HepG2 (cell line): ENCODE data around the gene ADGRG6.

Source experiments
- BHLHE40 ChIP-seq: IDR thresholded peaks from 2 replicates; pipeline ENCODE4 v1.6.1; 2011; ENCODE audit warnings: low read length, improper control_type of control experiment
- BRCA1 ChIP-seq: sonication (generic); formaldehyde crosslinking; IDR thresholded peaks from 2 replicates; pipeline ENCODE4 v1.4.0; 2020; ENCODE audit warnings: missing genetic modification reagents
- GTF3A ChIP-seq: sonication (generic); formaldehyde crosslinking; conservative IDR thresholded peaks from 2 replicates; pipeline ENCODE4 v1.4.0; 2020; ENCODE audit warnings: mild to moderate bottlenecking, missing genetic modification reagents
- NFIB ChIP-seq: sonication (generic); formaldehyde crosslinking; IDR thresholded peaks from 2 replicates; pipeline ENCODE4 v1.9.0; 2021; ENCODE audit warnings: missing genetic modification reagents, mild to moderate bottlenecking, borderline replicate concordance
- TF ChIP-seq, protein P1 (sequence below): sonication (generic); formaldehyde crosslinking; IDR thresholded peaks from 2 replicates; pipeline ENCODE4 v1.5.0; 2020; ENCODE audit warnings: mild to moderate bottlenecking, missing genetic modification reagents, moderate library complexity
- TF ChIP-seq, protein P2 (sequence below), 2 experiments: IDR thresholded peaks; 2 replicates each; pipeline ENCODE4 v1.6.1; 2011 to 2012; ENCODE audit warnings: low read length in 2 of 2, borderline replicate concordance in 1 of 2, low read depth in 1 of 2, mild to moderate bottlenecking in 1 of 2, moderate library complexity in 1 of 2
- TF ChIP-seq, protein P3 (sequence below): sonication (generic); formaldehyde crosslinking; IDR thresholded peaks from 2 replicates; pipeline ENCODE4 v1.4.0; 2020; ENCODE audit warnings: missing genetic modification reagents

- TF ChIP-seq, protein P1, sequence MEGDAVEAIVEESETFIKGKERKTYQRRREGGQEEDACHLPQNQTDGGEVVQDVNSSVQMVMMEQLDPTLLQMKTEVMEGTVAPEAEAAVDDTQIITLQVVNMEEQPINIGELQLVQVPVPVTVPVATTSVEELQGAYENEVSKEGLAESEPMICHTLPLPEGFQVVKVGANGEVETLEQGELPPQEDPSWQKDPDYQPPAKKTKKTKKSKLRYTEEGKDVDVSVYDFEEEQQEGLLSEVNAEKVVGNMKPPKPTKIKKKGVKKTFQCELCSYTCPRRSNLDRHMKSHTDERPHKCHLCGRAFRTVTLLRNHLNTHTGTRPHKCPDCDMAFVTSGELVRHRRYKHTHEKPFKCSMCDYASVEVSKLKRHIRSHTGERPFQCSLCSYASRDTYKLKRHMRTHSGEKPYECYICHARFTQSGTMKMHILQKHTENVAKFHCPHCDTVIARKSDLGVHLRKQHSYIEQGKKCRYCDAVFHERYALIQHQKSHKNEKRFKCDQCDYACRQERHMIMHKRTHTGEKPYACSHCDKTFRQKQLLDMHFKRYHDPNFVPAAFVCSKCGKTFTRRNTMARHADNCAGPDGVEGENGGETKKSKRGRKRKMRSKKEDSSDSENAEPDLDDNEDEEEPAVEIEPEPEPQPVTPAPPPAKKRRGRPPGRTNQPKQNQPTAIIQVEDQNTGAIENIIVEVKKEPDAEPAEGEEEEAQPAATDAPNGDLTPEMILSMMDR (CRISPR knock-in tag) = no peak
- TF ChIP-seq, protein P2, sequence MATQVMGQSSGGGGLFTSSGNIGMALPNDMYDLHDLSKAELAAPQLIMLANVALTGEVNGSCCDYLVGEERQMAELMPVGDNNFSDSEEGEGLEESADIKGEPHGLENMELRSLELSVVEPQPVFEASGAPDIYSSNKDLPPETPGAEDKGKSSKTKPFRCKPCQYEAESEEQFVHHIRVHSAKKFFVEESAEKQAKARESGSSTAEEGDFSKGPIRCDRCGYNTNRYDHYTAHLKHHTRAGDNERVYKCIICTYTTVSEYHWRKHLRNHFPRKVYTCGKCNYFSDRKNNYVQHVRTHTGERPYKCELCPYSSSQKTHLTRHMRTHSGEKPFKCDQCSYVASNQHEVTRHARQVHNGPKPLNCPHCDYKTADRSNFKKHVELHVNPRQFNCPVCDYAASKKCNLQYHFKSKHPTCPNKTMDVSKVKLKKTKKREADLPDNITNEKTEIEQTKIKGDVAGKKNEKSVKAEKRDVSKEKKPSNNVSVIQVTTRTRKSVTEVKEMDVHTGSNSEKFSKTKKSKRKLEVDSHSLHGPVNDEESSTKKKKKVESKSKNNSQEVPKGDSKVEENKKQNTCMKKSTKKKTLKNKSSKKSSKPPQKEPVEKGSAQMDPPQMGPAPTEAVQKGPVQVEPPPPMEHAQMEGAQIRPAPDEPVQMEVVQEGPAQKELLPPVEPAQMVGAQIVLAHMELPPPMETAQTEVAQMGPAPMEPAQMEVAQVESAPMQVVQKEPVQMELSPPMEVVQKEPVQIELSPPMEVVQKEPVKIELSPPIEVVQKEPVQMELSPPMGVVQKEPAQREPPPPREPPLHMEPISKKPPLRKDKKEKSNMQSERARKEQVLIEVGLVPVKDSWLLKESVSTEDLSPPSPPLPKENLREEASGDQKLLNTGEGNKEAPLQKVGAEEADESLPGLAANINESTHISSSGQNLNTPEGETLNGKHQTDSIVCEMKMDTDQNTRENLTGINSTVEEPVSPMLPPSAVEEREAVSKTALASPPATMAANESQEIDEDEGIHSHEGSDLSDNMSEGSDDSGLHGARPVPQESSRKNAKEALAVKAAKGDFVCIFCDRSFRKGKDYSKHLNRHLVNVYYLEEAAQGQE (IDR thresholded peaks at IDR 0.05; ENCODE audit: borderline replicate concordance in 1 of 2, low read depth in 1 of 2, low read length in 2 of 2) = no peak
- TF ChIP-seq NFIB = no peak
- TF ChIP-seq GTF3A (CRISPR knock-in tag) = no peak
- no peak for TF ChIP-seq BHLHE40
- no peak for TF ChIP-seq BRCA1 (CRISPR knock-in tag)
- TF ChIP-seq, protein P3, sequence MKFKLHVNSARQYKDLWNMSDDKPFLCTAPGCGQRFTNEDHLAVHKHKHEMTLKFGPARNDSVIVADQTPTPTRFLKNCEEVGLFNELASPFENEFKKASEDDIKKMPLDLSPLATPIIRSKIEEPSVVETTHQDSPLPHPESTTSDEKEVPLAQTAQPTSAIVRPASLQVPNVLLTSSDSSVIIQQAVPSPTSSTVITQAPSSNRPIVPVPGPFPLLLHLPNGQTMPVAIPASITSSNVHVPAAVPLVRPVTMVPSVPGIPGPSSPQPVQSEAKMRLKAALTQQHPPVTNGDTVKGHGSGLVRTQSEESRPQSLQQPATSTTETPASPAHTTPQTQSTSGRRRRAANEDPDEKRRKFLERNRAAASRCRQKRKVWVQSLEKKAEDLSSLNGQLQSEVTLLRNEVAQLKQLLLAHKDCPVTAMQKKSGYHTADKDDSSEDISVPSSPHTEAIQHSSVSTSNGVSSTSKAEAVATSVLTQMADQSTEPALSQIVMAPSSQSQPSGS = no peak
These were observed 32.5 kb downstream of the ADGRG6 start for GRCh38 chr6:142334294-142334693.
